Panc1 (cell line): ENCODE results near the gene USP6NL.

Source experiments
- SIN3A ChIP-seq: IDR thresholded peaks from 2 replicates; pipeline ENCODE4 v1.6.1; 2012; ENCODE audit warnings: low read depth, mild to moderate bottlenecking, low read length, moderate library complexity, borderline replicate concordance; ENCODE audit not compliant: insufficient read depth
- TF ChIP-seq, protein P1 (sequence below), 2 experiments: IDR thresholded peaks; 2 replicates each; pipeline ENCODE4 v1.6.1; 2011 to 2012; ENCODE audit warnings: low read depth in 2 of 2, control low read depth in 1 of 2, low read length in 1 of 2, mild to moderate bottlenecking in 1 of 2, moderate library complexity in 1 of 2; ENCODE audit not compliant: insufficient read depth in 1 of 2

DNA sequence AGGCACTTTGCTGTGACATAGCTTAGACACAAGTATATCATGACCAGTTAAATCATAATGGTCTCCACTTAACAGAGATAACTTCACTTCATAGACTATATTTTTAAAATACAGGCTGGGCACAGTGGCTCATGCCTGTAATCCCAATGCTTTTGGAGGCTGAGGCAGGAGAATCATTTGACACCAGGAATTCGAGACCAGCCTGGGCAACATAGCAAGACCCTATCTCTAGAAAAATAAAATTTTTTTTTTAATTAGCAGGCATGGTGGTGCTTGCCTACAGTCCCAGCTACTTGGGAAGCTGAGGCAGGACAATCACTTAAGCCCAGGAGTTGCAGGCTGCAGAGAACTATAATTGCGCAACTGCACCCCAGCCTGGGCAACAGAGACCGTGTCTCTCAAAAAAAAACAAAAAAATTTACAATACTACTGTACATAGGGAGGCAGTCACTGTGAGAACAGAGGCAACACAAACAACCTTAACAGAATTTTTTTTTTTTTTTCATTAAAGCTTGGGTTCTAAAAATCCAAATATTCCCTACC lies 105.1 kb downstream of the USP6NL start:
- TF ChIP-seq SIN3A = no peak
- TF ChIP-seq, protein P1, sequence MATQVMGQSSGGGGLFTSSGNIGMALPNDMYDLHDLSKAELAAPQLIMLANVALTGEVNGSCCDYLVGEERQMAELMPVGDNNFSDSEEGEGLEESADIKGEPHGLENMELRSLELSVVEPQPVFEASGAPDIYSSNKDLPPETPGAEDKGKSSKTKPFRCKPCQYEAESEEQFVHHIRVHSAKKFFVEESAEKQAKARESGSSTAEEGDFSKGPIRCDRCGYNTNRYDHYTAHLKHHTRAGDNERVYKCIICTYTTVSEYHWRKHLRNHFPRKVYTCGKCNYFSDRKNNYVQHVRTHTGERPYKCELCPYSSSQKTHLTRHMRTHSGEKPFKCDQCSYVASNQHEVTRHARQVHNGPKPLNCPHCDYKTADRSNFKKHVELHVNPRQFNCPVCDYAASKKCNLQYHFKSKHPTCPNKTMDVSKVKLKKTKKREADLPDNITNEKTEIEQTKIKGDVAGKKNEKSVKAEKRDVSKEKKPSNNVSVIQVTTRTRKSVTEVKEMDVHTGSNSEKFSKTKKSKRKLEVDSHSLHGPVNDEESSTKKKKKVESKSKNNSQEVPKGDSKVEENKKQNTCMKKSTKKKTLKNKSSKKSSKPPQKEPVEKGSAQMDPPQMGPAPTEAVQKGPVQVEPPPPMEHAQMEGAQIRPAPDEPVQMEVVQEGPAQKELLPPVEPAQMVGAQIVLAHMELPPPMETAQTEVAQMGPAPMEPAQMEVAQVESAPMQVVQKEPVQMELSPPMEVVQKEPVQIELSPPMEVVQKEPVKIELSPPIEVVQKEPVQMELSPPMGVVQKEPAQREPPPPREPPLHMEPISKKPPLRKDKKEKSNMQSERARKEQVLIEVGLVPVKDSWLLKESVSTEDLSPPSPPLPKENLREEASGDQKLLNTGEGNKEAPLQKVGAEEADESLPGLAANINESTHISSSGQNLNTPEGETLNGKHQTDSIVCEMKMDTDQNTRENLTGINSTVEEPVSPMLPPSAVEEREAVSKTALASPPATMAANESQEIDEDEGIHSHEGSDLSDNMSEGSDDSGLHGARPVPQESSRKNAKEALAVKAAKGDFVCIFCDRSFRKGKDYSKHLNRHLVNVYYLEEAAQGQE (IDR thresholded peaks at IDR 0.05; ENCODE audit: insufficient read depth in 1 of 2, low read depth in 2 of 2, low read length in 1 of 2) = no peak
